ENCODE results near the gene KCNT1.

Gene KCNT1

DNA sequence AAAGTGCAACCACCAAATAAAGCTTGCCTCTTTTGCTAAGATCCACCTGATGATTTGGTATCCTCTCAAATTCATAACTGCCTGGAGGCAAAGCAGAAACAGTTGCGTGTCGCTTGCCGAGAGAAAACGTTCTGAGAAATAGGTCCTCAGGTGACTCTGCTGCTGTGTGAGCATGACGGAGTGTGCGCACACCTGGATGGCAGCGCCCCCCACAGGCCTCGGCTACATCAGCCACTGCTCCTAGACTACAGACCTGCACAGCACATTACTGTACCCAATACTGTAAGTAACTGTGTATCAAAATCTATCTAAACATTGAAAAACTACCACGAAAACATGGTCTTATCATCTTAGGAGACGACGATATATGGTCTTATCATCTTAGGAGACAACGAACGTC lies 117.9 kb downstream of the KCNT1 start:
- DNase-seq (ENCODE audit: low read depth in 2 of 2) = no peak

DNA sequence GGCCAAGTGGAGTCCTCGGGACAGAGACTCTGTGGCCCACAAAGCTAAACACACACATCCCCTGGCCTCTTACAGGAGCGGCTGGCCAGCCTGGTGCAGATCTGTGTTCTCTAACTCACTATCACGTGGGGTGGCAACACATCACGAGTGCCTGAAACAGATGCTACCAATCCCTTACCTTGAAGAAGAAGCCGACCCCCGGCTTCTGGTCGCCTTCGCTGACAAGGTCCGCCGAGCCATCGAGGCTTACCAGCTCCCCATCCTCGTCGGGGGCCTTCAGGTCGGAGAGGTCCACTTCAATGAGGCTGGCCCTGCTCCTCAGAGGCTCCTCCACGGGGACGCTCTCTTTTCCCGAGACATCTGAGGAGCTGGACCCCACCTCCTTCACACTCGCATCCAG lies 118.7 kb downstream of the KCNT1 start:
- no peak for DNase-seq (ENCODE audit: low read depth in 2 of 2)

DNA sequence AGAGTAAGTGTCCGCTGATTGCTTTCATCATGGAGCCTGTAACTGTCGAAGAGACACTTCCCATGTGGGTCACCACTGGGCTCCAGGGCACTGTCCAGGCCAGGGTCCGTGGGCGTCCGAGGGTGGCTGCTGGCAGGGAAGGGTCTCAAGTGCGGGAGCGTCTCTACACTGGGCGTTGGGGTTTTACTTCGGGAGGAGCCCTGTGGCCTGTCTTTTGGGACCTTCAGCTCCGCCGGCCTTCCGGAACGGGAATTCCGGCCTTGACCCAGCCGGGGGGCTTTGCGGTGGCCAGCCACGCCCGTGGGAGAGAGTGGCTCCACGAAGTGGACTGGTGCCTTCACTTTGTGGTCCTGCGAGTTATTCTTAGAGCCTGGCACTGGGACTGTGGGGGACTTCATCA lies 119.1 kb downstream of the KCNT1 start:
- DNase-seq (ENCODE audit: low read depth in 2 of 2) = no peak

DNA sequence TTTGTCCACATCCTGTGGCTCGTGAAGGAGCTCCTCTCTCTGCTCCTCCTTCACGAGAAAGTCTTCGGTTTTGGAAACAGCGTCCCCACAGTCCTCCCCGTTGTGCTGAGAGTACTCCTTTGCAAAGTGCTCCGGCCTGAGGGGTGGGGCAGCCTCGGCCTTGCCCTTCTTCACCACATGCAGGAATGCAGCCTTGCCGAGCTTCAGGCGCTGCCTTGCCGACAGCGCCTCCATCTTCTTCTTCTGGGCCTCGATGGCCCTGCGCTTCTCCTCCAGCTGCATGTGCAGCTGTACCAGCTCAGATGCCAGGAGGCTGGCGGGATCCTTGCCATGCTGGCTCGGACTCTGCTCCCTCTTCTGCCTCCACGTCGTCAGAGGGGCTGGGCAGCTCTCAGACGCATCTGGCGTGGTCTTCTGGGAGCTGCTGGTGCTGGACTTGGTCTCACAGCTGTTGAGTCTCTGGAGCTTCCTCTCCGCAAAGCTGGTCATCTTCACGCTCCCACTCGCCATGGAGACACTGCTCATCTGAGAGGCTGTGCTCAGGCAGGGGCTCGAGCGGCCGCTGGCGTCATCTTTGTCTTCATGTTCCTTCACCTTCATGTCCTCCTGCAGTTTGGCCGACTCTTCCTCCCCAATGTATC lies 119.9 kb downstream of the KCNT1 start:
- DNase-seq (ENCODE audit: low read depth in 2 of 2) = no peak

DNA sequence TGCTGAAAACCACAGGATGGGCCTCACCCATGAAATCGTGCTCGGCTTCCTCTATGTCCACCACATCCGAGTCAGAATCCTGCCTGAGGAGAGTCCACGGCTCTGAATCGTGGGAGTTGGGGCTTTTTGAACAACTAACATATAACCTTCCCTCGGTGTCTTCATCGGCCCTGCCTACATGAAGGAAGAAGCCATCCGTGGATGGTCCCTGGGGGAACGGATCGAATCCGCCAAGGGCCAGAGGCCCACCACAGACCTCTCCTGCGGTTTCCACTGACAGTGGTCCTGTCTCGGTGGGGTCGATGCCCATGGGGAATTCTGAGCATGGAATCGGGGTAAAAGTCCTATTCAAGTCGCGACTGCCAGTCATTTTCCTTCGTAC lies 120.4 kb downstream of the KCNT1 start:
- no peak for DNase-seq (ENCODE audit: low read depth in 2 of 2)

DNA sequence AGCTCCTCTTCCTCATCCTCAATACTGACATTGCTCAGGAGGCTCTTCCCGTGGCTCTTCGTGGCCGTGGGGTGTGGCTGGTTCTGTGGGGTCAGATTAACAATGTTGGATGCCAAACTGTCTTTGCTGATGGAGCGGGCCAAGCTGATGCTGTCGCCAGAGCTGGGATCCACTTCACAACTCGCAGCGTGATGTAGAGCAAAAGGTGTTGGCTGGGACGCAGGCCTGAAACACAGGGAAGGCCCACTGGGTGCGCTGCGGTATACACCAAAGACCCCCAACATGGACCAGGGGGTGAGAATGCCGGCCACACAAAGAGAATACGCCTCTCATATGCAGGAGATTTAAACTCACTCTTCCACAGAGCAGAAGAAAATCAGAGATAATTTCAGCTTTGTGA lies 121.1 kb downstream of the KCNT1 start:
- no peak for DNase-seq (ENCODE audit: low read depth in 2 of 2)

DNA sequence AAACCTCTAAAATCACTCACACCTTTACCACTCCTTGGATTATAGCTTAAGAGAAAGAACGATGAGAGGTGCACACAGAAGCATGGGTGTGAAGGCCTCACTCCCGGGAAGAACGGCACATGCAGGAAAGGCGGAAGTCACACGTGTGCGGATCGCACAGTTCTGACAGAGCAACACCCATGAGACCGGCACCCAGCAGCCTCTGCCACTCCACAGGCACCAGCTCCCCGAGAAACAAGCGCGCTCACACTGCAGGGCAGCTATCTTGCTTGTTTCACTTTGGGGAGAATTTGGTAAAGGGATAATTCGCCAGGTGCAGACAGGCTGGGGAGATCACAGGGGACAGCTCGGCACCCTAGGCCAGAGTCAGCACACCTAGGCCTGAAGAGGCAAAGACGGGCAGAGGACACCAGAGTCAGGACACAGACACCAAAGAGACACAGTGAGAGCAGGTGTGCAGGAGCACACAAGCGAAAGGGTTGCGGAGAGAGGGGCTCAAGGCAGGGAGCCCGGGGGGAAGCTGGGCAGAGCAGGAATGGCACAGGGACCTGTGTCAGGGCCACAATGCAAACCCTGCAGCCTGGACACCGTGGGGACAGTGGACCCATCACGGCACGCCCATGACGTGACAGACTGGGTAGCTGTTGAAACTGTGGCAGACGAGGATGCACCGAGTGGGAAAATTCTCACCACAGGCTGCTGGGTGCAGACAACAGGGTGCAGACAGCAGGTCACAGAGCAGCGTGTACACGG lies 123.6 kb downstream of the KCNT1 start:
- no peak for DNase-seq (ENCODE audit: low read depth in 2 of 2)

DNA sequence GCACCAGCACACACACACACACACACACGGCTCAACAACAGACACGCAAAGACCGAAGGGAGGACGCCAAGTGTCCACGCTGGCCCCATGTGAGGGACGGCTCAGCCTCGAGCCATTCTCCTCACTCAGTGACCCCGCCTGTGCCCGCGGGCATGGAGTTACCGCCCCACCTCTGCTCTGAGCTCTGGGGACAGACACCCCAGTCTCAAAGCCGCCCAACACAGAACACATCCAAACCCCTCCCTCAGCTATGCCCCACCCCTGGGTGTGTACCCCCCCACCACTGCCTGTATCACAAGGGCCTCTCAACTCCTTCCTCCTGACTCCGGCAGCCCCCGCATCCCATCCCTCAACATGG lies 124.2 kb downstream of the KCNT1 start:
- no peak for DNase-seq (ENCODE audit: low read depth in 2 of 2)

DNA sequence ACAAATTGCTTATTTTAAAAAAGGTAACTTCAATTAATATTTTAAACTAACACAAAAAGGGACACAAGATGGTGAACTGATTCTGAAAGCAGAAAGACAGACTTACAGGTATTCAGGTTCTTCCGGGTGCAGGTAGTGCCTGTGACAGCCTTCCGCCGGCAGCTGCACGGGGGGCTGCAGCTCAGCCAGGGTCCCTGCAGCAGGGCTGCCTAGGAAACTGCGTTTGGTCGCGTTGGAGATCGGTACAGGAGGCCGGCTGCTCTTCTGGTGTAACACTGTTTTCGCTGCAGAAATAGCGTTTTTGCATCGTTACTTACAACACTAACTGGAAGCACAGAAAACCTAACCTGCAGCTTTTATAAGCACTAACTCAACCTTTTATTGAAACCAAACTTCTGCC lies 125.3 kb downstream of the KCNT1 start:
- no peak for DNase-seq (ENCODE audit: low read depth in 2 of 2)

DNA sequence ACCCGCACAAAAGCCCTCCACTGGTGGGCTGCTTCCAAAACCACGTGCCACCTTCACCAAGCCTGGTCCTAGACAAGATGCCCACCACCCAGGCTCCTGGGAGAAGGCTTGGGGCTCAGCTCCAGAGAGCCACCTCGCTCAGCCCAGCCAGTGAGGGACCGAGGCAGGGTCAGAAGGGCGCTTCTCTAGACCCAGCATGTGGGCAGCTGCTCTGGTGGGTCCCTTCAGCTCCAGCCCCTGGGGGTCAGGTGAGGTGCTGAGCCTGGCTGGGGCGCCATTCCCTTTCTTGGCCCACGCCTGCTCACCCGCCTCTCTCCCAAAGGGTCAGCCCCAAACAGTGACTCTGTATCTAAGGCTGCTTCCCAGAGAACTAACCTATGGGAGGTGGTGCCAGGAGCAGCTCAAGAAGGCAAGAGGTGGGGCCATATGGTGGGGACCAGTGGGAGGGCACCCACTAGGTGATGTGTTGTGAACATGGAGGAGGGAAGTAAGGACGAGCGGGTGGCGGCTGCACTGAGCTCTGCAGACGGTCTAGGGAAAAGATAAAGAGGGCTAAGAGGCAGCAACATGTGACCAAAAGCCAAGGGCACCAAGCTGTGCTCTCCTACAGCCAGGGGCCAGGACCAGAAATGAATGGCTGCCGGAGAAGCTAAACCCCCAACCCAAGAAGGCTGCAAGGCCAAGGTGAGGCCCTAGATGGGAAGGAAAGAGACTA lies 126.0 kb downstream of the KCNT1 start:
- DNase-seq (ENCODE audit: low read depth in 2 of 2) = no peak

DNA sequence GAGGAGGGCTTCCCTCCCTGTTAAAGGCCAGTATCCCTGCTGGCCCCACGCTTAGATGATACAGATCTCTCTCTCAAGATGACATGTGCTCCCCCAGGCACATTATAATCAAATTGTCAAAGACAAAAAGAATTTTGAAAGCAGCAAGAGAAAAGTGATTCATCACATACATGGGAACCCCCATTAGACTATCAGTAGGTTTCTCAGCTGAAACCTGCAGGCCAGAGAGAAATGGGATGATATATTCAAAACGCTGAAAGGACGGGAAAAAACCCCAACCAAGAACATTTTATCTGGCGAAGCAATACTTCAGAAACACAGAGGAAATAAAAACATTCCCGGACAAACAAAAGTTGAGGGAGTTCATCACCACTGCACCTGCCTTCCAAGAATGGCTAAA lies 126.7 kb downstream of the KCNT1 start:
- DNase-seq (ENCODE audit: low read depth in 2 of 2) = no peak

DNA sequence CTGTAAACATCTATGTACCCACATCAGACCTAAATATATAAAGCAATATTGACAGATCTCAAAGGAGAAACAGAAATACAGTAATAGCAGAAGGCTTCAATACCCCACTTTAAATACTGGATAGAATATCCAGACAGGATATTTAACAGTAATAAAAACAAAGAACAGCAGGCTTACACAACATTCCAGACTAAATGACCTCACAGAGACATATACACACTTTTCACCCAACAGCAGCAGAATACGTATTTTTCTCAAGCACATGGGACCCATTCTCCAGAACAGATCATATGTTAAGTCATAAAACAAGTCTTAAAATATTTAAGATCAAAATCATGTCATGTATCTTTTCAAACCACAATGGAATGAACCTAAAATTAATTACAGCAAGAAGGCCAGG lies 128.5 kb downstream of the KCNT1 start:
- no peak for DNase-seq (ENCODE audit: low read depth in 2 of 2)

DNA sequence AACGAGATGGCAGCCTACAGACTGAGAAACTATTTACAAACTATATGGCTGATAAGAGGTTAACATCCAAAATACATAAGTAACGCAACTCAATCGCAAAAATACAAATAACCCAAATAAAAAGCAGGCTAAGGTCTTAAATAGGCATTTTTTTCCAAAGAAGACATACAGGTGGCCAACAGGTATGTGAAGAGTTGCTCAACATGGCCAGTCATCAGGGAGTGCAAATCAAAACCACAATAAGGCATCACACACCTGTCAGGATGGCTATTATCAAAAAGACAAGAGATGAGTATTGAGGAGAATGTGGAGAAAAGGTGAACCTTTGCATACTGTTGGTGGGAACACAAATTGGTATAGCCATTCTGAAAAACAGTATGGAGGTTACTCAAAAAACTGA lies 131.9 kb downstream of the KCNT1 start:
- no peak for DNase-seq (ENCODE audit: low read depth in 2 of 2)

DNA sequence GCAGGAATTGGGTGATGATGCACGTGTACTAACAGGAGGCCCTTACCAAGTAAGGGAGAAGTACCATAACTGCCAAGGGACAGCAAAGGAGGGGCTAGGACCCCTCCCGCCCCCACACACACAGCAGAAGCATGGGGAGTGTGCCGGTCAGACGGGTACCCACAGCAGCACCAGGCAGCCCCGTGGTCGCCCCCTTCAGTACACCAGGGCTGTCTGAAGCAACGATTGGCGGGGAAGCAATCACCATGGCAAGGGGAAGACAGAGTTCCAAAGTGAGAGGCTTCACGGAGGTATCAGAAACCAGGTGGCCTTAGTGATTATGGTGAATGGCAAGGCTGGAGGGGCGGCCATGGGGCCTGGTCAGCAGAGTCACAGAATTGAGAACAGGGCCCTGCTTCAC lies 133.1 kb downstream of the KCNT1 start:
- no peak for DNase-seq (ENCODE audit: low read depth in 2 of 2)

DNA sequence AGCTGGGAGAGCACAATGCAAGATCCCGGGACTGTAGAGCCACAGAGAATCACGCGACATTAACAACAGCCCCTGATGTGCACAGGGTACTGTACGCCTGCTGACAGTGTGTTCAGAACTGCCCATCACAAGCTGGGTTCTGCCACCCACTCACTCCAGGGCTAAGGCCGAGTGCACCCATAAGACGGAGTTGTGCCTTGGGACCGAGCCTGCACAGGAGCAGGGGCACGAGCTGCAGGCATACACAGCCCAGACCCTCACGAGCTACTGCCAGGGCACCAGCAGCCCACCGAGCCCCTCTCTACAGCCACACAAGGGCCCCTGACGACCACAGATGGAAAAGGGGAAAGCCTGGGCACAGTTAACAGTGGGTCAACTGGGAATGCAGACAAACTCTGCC lies 137.5 kb downstream of the KCNT1 start:
- no peak for DNase-seq (ENCODE audit: low read depth in 2 of 2)

DNA sequence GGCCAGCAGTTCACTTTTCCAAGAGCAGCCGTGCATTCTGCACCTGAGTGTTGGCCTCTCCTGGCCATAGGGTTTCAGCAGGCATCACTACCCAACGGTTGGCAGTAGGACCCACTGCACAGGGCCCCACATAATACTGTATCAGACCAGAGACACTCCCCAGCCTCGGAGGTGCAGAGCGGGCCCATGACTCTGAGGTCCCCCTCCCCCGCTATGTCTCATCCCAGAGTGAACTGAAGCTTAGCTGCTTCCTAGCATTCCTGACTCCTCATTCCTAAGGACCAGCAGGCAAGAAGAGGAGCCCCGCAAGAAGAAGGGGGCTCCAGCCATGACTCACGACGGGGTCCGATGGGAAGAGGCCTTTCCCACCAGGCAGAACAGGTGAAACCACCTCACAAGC lies 138.1 kb downstream of the KCNT1 start:
- DNase-seq (ENCODE audit: low read depth in 2 of 2) = no peak

DNA sequence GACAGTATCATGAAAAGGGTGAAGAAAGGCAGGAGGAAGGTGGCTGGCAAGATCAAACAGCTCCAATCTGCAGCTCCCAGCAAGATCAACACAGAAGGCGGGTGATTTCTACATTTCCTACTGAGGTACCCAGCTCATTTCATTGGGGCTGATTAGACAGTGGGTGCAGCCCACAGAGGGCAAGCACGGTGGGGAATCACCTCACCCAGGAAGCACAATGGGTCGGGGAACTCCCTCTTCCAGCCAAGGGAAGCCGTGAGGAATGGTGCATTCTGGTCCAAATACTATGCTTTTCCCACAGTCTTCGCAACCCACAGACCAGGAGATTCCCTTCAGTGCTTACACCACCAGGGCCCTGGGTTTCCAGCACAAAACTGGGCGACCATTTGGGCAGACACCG lies 138.6 kb downstream of the KCNT1 start:
- no peak for DNase-seq (ENCODE audit: low read depth in 2 of 2)

All from stimulated activated CD8-positive, alpha-beta memory T cell treated with anti-CD3 and anti-CD28 coated beads, Interleukin-2, amount 100 ng/mL, for 48 hours (primary cell).